ENCODE measurements around the gene TTLL11. TPM values are rescaled to one million over a fixed set of nuclear protein-coding genes. Genes with fewer than 3 reads are reported as not detected.

Gene TTLL11
- total and polyA plus RNA-seq, 2 of the 8 experiments (the other 6 are each of a cell fraction or from before 2014, with no cell fraction given) = 0.56 to 0.80 TPM

DNA sequence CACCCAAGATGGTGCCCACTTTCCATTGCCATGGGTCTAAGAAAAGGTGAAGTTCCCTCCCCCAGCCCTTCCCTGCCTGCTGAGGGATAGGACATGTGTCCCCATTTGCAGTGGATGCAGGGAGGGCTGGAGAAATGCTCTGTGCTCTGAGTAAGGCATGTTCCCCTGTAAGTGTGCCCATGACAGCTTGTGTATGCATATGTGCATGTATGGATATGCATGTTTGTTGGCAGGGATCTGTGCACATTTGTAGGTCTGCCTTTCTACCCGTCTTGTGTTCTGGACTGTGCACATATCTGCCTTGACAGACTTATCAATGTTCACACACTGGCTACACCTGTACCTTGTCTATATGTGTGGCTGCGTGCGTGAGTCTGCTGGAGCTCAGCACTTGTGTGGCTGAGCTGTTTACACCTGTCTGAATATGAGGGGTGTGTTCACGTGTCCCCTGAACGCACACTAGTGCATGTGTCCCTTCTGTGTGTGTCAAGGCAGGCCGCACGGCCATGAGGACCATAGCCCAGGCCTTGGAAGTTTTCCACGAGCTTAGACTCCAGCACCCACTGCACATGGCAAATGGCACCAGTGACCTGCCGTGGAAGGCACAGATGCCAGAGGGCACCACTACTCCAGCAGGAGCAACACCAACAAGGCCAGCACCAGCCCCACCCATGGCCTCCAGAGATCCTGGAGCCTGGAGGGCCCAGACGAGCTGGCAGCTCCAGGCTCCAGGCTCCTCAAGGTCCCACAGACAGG, 27.4 kb upstream of the TTLL11 start:
- POLR2A ChIA-PET (ENCODE audit: partially characterized antibody) = no interaction called here
- H4K5ac ChIP-seq (ENCODE audit: insufficient read length, low read depth, low read length) = no peak overlapping the region
- no peak overlapping the region for H3K4ac ChIP-seq (replicated peaks; ENCODE audit: insufficient read length, low read depth, low read length)
- no peak overlapping the region for H2BK20ac ChIP-seq (ENCODE audit: low read length)
- WGBS, 2 experiments (ENCODE audit: extremely low coverage in 1 of 2, insufficient coverage in 1 of 2, insufficient read length in 1 of 2, insufficient replicate concordance in 2 of 2, low coverage in 1 of 2, low lambda C conversion rate in 2 of 2, missing lambda C conversion rate in 1 of 2) = 78% methylated on average over 10 of the region's 10 CpGs; no CpG with 5 or more reads in 1 of the 2 experiments
- H2BK12ac ChIP-seq (ENCODE audit: low read depth, low read length) = peak overlapping the region; percentile 80; the same call in 1 of the 2 replicates
- H2AFZ ChIP-seq (ENCODE audit: low read length) = no peak overlapping the region
- no peaks in the 10 kb centered on the region for H3K36me3 ChIP-seq (ENCODE audit: control insufficient read depth in 2 of 4, insufficient read depth in 4 of 4, low read length in 3 of 4)
- H3K9me3 ChIP-seq (ENCODE audit: insufficient read depth in 2 of 2, low read depth in 1 of 2, low read length in 1 of 2) = no peaks in the 10 kb centered on the region
- no peak overlapping the region for H3K9ac ChIP-seq (replicated peaks in 1 of 4; ENCODE audit: extremely low read depth in 1 of 4, low read depth in 3 of 4, low read length in 3 of 4)
- no peak overlapping the region for H3K4me3 ChIP-seq (ENCODE audit: extremely low read depth in 1 of 4, insufficient read depth in 2 of 4, low read depth in 3 of 4, low read length in 4 of 4)
- no peak overlapping the region for H3K14ac ChIP-seq (ENCODE audit: insufficient read length)
- FAIRE-seq = no peak
- H3K23me2 ChIP-seq (ENCODE audit: low read depth, low read length) = no peaks in the 10 kb centered on the region
- no peak overlapping the region for H2BK5ac ChIP-seq (ENCODE audit: low read depth, low read length)
- peaks cover 6 to 13% (median 11%) of the 10 kb centered on the region in 4 experiments for H3K4me1 ChIP-seq (replicated peaks in 1 of 4; ENCODE audit: control insufficient read depth in 3 of 4, insufficient read depth in 4 of 4, low read length in 3 of 4)
- no peak overlapping the region for H3K56ac ChIP-seq (replicated peaks; ENCODE audit: insufficient read length, low read depth, low read length)
- no peak overlapping the region for H2BK120ac ChIP-seq (replicated peaks; ENCODE audit: low read depth, low read length)
- CTCF ChIA-PET (ENCODE audit: partially characterized antibody) = interaction anchor here (1.0 to 15.6 kb wide), 13 partner anchors 9 to 247 kb away, joined by 3 to 544 read pairs (median 26); partner anchors contain the start of gene TTLL11
- H3K4me2 ChIP-seq (ENCODE audit: insufficient read depth in 1 of 2, low read depth in 2 of 2, low read length in 2 of 2) = no peak overlapping the region
- no peaks in the 10 kb centered on the region for H3K79me1 ChIP-seq (ENCODE audit: low read depth, low read length)
- no peak overlapping the region for H2AK5ac ChIP-seq (ENCODE audit: low read depth, low read length)
- no peak for DNase-seq (ENCODE audit: low read depth in 1 of 2, low spot score in 2 of 2)
- H3K23ac ChIP-seq (ENCODE audit: insufficient read length) = no peak overlapping the region
- no peak overlapping the region for H3K27ac ChIP-seq (ENCODE audit: low read depth, low read length)
- H3K27me3 ChIP-seq (replicated peaks in 1 of 4; ENCODE audit: control insufficient read depth in 3 of 4, extremely low read depth in 1 of 4, insufficient read depth in 3 of 4, low read length in 3 of 4) = peaks cover 1 to 4% (median 3%) of the 10 kb centered on the region in 4 experiments; a peak in 6 of 7 replicates
- no peaks in the 10 kb centered on the region for H4K20me1 ChIP-seq (replicated peaks in 1 of 2; ENCODE audit: control insufficient read depth in 1 of 2, insufficient read depth in 2 of 2, low read length in 2 of 2)
- H3K79me2 ChIP-seq (ENCODE audit: control insufficient read depth in 1 of 2, insufficient read depth in 2 of 2, low read length in 2 of 2) = no peaks in the 10 kb centered on the region
- no peak overlapping the region for H4K8ac ChIP-seq (ENCODE audit: extremely low read depth, insufficient read depth, low read length)
- 0 out of 2 replicates have a peak overlapping the region, but pooled peaks have one; percentile 81 for H2BK15ac ChIP-seq (ENCODE audit: low read length)
- H3K18ac ChIP-seq (ENCODE audit: extremely low read depth, low read length) = no peak overlapping the region
- no peak overlapping the region for H4K91ac ChIP-seq (replicated peaks; ENCODE audit: insufficient read length, low read length)
- TF ChIP-seq TEAD4 (IDR thresholded peaks at IDR 0.05; ENCODE audit: low read depth, low read length) (no peak), POLR2A (IDR thresholded peaks at IDR 0.05; ENCODE audit: control extremely low read depth in 1 of 2, low read depth in 2 of 2, low read length in 2 of 2) (no peak), GTF2F1 (IDR thresholded peaks at IDR 0.05; ENCODE audit: borderline replicate concordance, low read depth, low read length) (no peak), CHD2 (IDR thresholded peaks at IDR 0.05; ENCODE audit: low read length) (no peak), MAFK (IDR thresholded peaks at IDR 0.05; ENCODE audit: low read depth, low read length) (no peak), CTCF (IDR thresholded peaks at IDR 0.05; ENCODE audit: control extremely low read depth in 1 of 3, insufficient read depth in 1 of 3, low read depth in 1 of 3, low read length in 3 of 3) (no peak), EP300 (IDR thresholded peaks at IDR 0.05; ENCODE audit: borderline replicate concordance in 1 of 2, low read depth in 2 of 2, low read length in 2 of 2) (no peak), CBX5 (IDR thresholded peaks at IDR 0.05; ENCODE audit: low read depth, low read length) (no peak), CHD1 (IDR thresholded peaks at IDR 0.05; ENCODE audit: low read depth, low read length) (no peak), RNF2 (IDR thresholded peaks at IDR 0.05; ENCODE audit: borderline replicate concordance, low read depth, low read length, missing control alignments, poor library complexity, severe bottlenecking) (no peak)

Measured in H1 (cell line).